Measurements from ENCODE around the gene MATN1.

Gene MATN1

DNA sequence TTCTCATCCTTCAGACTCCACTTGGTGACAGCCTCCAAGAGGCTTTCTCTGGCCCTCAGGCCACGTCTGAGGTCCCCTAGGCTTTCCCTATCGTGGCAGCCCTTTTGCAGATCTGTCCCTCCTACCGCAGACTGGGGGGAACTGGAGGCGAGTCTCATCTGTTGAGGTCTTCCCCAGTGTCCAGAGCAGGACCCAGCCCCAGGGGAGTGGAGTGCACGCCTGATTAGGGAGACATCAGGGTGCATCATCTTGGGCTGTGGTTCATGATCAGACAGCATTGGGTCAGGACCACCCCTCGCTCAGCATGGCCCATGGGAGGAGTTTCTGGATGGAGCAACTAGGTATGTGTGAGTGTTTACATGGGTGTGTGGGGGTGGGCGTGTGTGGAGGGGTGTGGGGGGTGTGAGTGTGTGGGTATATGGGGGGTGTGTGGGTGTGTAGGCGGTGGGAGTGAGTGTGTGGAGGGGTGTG lies 8.5 kb upstream of the MATN1 start:
- no peak for DNase-seq (ENCODE audit: low spot score)

GRCh38 chr1:30731109-30731805 lies 7.9 kb upstream of the MATN1 start:
- DNase-seq (ENCODE audit: low spot score): no peak

DNA sequence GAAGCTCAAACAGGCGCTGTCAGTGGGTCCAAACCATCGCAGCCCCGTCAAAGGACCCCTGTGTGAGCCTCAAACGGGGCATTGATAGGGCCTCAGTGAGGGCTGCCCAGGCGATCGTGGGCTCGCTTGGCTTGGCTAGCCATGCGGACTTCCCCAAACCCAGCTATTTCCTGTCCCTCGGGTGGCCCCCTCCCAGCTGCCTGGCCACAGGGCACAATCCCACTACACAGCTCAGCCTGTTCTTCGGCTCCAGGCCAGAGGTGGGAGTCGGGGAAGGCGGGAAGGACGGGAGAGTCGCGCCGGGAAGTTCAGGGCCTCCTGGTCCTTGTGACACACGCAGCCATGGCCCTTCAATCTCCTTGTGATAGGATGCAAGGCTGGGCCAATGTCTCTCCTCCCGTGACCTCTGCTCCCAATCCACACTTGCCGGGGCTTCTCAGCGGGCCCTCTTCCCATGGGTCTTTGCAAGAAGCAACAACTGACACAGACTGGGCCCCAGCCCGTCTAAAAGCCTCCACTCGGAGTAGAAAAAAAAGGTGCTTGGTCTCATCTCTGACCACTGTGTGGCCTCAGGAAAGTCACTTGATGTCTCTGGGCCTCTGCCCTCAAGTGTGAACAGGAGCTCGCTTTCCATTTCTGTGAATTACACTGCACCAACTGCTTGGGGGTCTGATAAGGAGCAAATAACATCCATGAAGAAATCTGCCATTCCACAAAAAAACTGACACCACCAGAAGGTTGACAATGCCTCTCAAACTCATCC lies 7.1 kb upstream of the MATN1 start:
- no peak for DNase-seq (ENCODE audit: low spot score)

DNA sequence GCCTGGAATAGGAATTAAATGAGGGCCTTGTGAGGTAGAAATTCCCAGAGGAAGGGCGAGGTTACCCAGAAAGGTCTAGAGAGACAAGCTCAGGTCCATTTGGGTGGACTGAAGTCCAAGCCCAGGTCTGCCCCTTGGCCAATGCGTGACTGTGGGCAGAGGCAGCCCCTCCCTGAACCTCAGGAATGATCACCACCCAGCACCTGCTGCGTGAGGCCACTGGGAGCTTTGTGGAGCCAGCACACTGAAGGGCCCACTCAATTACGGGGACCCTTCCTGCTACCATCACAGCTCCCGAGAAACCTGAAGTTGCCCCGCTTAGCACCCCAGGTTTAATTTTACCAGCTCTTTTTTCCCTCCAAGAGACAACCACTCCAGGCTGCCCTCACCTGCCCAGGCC lies 6.5 kb upstream of the MATN1 start:
- DNase-seq (ENCODE audit: low spot score): no peak

DNA sequence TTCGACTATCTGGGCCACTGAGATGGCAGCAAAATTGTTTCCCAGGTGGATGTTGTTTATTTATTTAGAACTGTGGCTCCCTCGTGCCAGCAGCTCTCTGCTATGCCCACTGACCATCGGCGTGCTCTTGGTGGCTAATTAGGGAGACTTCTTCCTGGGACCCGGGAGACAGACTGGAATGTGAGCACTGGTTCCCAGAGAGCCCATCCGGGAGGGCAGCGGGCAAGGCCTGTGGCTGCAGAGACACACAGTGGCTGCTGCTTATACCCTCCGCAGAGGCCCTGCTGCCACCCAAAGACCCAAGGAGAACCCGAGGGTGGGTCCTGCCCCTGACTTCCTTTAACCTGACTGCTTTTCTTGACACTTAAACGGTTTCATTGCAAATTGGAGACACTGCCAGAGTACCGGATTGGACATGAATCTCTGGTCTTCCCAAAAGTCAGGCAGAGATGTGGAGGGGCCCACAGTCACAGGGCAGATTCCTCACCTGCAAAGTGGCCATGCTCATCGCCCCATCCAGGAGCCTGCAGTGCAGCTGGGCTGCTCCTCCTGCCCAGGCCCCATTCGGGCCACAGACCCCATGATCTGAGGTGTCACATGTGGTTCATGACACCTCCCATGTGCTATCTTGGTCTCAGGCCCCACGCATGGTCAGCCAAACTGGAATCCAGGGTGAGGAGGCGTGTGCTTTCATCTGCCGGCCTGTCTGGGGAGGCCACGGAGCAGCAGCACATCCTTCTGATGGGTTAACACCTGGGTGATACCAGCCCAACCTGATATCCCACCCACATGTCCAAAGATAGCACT lies 5.7 kb upstream of the MATN1 start:
- DNase-seq (ENCODE audit: low spot score): no peak

DNA sequence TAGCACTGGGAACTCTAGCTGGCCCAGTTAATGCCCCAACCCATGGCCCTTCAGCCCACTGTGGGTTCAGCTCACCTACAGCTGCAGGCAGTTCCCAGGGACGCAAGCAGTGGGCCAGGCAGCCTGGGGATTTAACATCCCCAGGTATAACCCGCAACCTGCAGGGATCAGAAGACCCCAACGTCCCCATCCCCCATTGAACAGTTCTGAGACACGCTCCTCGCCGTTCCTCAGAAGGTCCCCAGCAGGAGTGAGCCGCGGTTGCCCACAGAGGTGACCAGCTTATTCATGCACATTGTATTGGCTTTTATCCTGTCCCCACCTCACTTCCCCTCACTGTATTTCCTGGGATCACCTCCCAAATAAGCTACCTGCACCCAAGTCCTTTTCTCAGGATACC lies 5.0 kb upstream of the MATN1 start:
- no peak for DNase-seq (ENCODE audit: low spot score)

- DNase-seq (ENCODE audit: low spot score): peak; percentile 44
Measured at GRCh38 chr1:30727824-30728223, 4.4 kb upstream of the MATN1 start.

- no peak for DNase-seq (ENCODE audit: low spot score)
Measured at GRCh38 chr1:30726773-30727684, 3.6 kb upstream of the MATN1 start.

GRCh38 chr1:30726236-30726635 lies 2.9 kb upstream of the MATN1 start:
- DNase-seq (ENCODE audit: low spot score): no peak

DNA sequence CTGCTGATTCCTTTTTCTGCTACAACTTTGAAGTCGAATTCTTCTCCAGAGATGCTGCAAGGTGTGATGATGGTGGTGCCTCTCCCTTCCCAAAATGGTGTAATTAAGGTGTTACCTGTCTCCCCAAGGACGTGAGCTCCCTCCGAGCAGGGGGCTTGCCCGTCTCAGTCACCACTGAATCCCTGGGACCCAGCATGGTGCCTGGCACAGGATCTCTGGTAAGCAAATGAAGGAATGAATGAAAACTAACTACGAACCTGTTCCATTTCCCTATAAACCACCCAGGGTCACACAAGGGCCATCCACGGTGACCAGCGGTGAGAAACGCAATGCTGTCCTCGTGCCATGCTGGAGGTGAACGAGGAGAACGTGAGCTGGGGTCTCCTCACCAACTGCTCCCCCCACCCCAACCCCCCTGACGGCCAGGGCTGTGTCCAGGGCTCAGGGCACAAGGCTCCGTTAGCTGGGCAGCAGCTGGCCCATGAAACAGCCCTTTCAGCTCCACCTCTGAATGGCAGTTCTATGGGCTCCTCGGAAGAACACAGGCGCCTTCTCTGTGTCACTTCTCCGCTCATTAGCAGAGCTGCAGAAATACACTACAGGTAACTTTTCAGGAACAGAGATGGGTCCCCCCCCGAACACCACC lies 2.2 kb upstream of the MATN1 start:
- no peak for DNase-seq (ENCODE audit: low spot score)

- no peak for DNase-seq (ENCODE audit: low spot score)
Measured at GRCh38 chr1:30724655-30725421, 1.5 kb upstream of the MATN1 start.

GRCh38 chr1:30724175-30724574 lies 790 bp upstream of the MATN1 start:
- no peak for DNase-seq (ENCODE audit: low spot score)

DNA sequence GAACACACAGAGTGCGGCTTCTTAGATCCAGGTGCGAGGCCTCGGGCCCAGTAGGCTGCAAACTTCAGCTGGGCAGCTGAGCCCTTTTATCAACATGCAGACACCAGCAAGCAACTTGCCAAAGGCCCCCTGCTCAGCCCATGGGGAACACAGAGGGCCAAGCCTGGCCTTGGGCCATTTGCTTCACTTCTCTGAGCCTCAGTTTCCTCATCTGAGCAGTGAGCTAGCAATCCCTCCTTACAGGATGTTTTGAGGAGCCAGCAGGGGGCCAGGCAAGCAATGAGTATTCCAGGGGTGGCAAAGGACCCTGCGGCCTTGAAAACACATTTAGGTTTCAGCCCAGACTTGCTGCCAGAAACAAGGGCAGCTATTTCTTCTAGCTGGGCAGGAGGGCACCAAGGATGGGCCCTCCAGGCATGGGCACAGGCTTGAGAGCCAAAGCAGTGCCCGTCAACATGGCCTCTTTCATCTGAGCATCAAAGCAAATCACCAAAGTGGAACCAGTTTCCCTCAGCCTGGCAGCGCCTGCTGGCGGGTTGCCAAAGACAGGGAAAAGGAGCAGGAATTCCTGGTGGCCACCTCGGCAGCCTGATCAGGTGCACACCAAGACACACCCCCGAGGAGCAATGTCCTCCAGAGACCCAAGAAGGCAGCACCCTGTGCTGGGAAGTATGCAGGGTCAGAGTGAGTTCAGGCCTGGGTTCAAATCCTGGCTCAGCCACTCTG lies 1.4 kb downstream of the MATN1 start:
- DNase-seq (ENCODE audit: low spot score): no peak

GRCh38 chr1:30721341-30721793 lies 2.0 kb downstream of the MATN1 start:
- no peak for DNase-seq (ENCODE audit: low spot score)

GRCh38 chr1:30720271-30721223 lies 2.8 kb downstream of the MATN1 start:
- no peak for DNase-seq (ENCODE audit: low spot score)

GRCh38 chr1:30719406-30720270 lies 3.7 kb downstream of the MATN1 start:
- no peak for DNase-seq (ENCODE audit: low spot score)

DNA sequence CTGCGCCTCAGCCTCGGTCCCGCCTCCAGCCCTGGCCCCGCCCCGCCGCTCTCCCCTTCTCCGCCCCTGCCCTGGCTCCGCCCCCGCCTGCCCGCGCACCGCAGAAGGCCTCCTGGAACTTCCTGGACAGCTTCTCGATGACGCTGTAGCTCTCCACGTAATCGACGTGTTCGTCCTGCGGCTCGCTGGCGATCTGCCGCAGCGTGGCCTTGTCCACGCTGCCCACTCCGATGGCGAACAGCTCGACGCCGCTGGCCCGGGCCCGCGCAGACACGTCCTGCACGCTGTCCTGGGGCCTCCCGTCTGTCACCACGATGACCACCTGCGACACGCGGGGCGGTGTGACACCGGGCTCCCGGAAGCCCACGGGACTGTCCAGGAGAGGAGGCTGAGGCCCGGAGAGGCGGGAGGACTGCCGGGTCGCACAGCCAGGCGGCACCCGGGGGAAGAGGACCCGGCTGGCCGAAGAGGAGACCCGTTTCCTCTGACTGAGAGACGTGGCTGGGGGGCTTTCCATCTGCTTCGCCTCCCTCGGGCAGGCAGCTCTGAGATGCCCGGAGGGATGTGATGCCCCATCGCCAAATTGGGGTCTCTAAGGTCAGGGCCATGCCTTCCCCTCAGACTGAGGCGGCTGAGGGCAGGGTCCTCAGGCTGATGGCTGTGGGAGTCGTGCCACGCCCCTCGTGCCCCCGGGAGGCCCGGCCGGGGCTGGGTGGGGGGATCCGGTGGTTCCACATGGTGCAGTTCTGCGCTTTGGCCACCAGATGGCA lies 4.6 kb downstream of the MATN1 start:
- peak; percentile 95 for DNase-seq (ENCODE audit: low spot score)
